Mesenchymal stem cell (in vitro differentiated cells and primary cell): ENCODE results near the gene ENOSF1.
A peak's percentile ranks its signal among the peaks of the same experiment; 100 is the strongest.

Source experiments
- DNase-seq: peaks from one replicate; pipeline ENCODE4 v3.0.0-alpha.2; 2013
- H2AFZ ChIP-seq: one replicate; pipeline ENCODE4 v1.6.1; 2013; ENCODE audit warnings: low read depth, mild to moderate bottlenecking, control low read depth, inconsistent platforms, low read length, moderate library complexity
- H2AK5ac ChIP-seq: 2 replicates; pipeline ENCODE4 v1.6.1; 2013; ENCODE audit warnings: low read length, moderate library complexity, mild to moderate bottlenecking, inconsistent platforms; ENCODE audit not compliant: severe bottlenecking
- H2BK120ac ChIP-seq: one replicate; pipeline ENCODE4 v1.6.1; 2013; ENCODE audit warnings: low read depth, mild to moderate bottlenecking, inconsistent platforms, low read length, moderate library complexity
- H2BK12ac ChIP-seq, 2 experiments: one replicate each; pipeline ENCODE4 v1.6.1; 2013; ENCODE audit warnings: inconsistent platforms in 2 of 2, low read length in 2 of 2, mild to moderate bottlenecking in 2 of 2, moderate library complexity in 2 of 2, control low read depth in 1 of 2
- H2BK15ac ChIP-seq: one replicate; pipeline ENCODE4 v1.6.1; 2013; ENCODE audit warnings: mild to moderate bottlenecking, low read depth, inconsistent platforms; ENCODE audit not compliant: poor library complexity, severe bottlenecking
- H2BK5ac ChIP-seq: 2 replicates; pipeline ENCODE4 v1.6.1; 2013; ENCODE audit warnings: low read depth, mild to moderate bottlenecking, low read length, control low read depth, inconsistent platforms; ENCODE audit not compliant: poor library complexity, severe bottlenecking
- H3K14ac ChIP-seq, 2 experiments: one replicate each; pipeline ENCODE4 v1.6.1; 2013; ENCODE audit warnings: inconsistent platforms in 2 of 2, low read length in 2 of 2, control low read depth in 1 of 2, mild to moderate bottlenecking in 1 of 2, moderate library complexity in 1 of 2
- H3K18ac ChIP-seq, 2 experiments: one replicate each; pipeline ENCODE4 v1.6.1; 2013; ENCODE audit warnings: inconsistent platforms in 2 of 2, low read length in 2 of 2, control low read depth in 1 of 2, low read depth in 1 of 2, mild to moderate bottlenecking in 1 of 2
- H3K23ac ChIP-seq, 2 experiments: one replicate each; pipeline ENCODE4 v1.6.1; 2013; ENCODE audit warnings: inconsistent platforms in 2 of 2, low read length in 2 of 2, mild to moderate bottlenecking in 2 of 2, moderate library complexity in 2 of 2, control low read depth in 1 of 2
- H3K27ac ChIP-seq: 2 replicates; pipeline ENCODE4 v1.5.1; 2013; ENCODE audit warnings: mild to moderate bottlenecking, moderate library complexity, low read length, control low read depth, inconsistent platforms; ENCODE audit not compliant: poor library complexity, severe bottlenecking
- H3K27me3 ChIP-seq, 2 experiments: 2 replicates each; pipeline versions ENCODE4 v1.6.1 to v1.7.0; 2013; ENCODE audit warnings: low read length in 2 of 2, mild to moderate bottlenecking in 2 of 2, moderate library complexity in 2 of 2, control low read depth in 1 of 2, inconsistent platforms in 1 of 2; ENCODE audit not compliant: control insufficient read depth in 1 of 2, insufficient read depth in 1 of 2
- H3K36me3 ChIP-seq, 2 experiments: 2 replicates each; pipeline versions ENCODE4 v1.6.1 to v1.7.0; 2013; ENCODE audit warnings: low read length in 2 of 2, control low read depth in 1 of 2, inconsistent platforms in 1 of 2, low read depth in 1 of 2, mild to moderate bottlenecking in 1 of 2; ENCODE audit not compliant: insufficient read depth in 2 of 2, control insufficient read depth in 1 of 2
- H3K4ac ChIP-seq, 2 experiments: one replicate each; pipeline ENCODE4 v1.6.1; 2013; ENCODE audit warnings: inconsistent platforms in 2 of 2, low read length in 2 of 2, mild to moderate bottlenecking in 2 of 2, moderate library complexity in 2 of 2, control low read depth in 1 of 2, low read depth in 1 of 2
- H3K4me1 ChIP-seq: 2 replicates; pipeline ENCODE4 v1.6.1; 2013; ENCODE audit warnings: low read depth, low read length, control low read depth; ENCODE audit not compliant: control insufficient read depth, insufficient read depth
- H3K4me2 ChIP-seq: 2 replicates; pipeline ENCODE4 v1.6.1; 2013; ENCODE audit warnings: low read length, mild to moderate bottlenecking, inconsistent platforms; ENCODE audit not compliant: poor library complexity, severe bottlenecking
- H3K4me3 ChIP-seq, 2 experiments: 2 replicates each; pipeline versions ENCODE4 v1.5.1 to v1.7.0; 2013; ENCODE audit warnings: low read length in 2 of 2, mild to moderate bottlenecking in 2 of 2, control low read depth in 1 of 2, low read depth in 1 of 2; ENCODE audit not compliant: insufficient read depth in 1 of 2
- H3K79me1 ChIP-seq: replicated peaks from 2 replicates; pipeline ENCODE4 v1.6.1; 2013; ENCODE audit warnings: mild to moderate bottlenecking, control low read depth, low read length, inconsistent platforms; ENCODE audit not compliant: poor library complexity, severe bottlenecking
- H3K9ac ChIP-seq: 2 replicates; pipeline ENCODE4 v1.7.0; 2013; ENCODE audit warnings: mild to moderate bottlenecking, low read length, moderate library complexity
- H3K9me3 ChIP-seq: 2 replicates; pipeline ENCODE4 v1.7.0; 2013; ENCODE audit warnings: mild to moderate bottlenecking, low read length; ENCODE audit not compliant: control insufficient read depth
- H4K8ac ChIP-seq: one replicate; pipeline ENCODE4 v1.6.1; 2013; ENCODE audit warnings: inconsistent platforms, mild to moderate bottlenecking, low read length, moderate library complexity
- H4K91ac ChIP-seq: one replicate; pipeline ENCODE4 v1.6.1; 2013; ENCODE audit warnings: mild to moderate bottlenecking, low read length, inconsistent platforms
- WGBS: methylation state at CpG from one replicate; pipeline ENCODE4 v1.1.7; 2013; ENCODE audit warnings: mixed read lengths; 5-methylcytosine and 5-hydroxymethylcytosine counted together

Gene ENOSF1

DNA sequence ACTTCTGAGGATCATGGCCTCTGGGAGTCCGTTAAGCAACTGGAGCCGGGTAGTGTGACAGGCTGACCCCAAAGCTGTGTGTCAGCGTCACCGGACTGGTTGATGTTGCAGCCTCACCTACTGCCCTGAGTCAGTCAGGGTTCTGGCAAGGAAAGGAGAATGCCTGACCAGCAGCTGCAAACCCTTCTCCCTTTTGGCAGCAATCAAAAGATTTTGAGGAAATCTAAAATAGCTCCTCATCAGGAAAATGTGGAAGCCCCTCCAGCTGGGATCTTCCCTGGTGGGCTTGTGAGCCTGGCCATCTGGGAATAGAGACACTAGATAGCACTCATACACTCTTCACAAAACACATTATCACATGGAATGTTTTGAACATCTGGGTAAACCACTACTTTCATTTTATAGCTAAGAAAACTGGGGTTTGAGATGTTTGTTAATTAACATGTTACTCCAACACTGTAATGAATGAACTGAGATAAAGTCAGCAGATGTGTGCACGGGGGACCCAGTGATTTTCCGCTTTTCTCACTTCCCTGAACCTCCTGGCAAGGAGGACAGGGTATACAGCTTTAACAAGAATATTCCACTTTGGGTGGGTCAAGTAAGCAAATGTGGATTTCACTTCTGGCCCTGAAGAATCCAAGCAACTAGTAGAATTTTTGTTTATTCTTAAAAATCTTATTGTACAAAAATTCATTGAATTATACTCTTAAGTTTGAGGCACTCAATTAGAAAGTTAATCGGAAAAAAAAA lies 91.0 kb downstream of the ENOSF1 start:
- Histone ChIP-seq H3K4ac (no peak overlapping the region), H3K9ac (peak overlapping the region; percentile 54), H3K27me3 (peaks cover 3 to 9% of the 10 kb centered on the region in 2 experiments), H3K79me1 (no peaks in the 10 kb centered on the region), H3K18ac (no peak overlapping the region), H3K36me3 (no peaks in the 10 kb centered on the region), H2BK12ac (no peak overlapping the region), H2AK5ac (no peak overlapping the region), H2BK5ac (no peak overlapping the region), H3K23ac (no peak overlapping the region), H2BK120ac (no peak overlapping the region), H4K8ac (no peak overlapping the region), H2BK15ac (no peak overlapping the region), H3K14ac (no peak overlapping the region), H2AFZ (no peak overlapping the region), H3K4me2 (no peak overlapping the region), H3K4me1 (no peaks in the 10 kb centered on the region), H3K4me3 (no peak overlapping the region), H3K9me3 (no peaks in the 10 kb centered on the region), H3K27ac (no peak overlapping the region), H4K91ac (no peak overlapping the region)
- peak; percentile 15 for DNase-seq
- WGBS, result 59% methylated on average over 6 of the region's 7 CpGs
